HG03354 (cell line): Measurements from ENCODE around the gene MON2.
"Not testable (repeated sequence)": the region's sequence is repeated elsewhere in the genome, so short reads cannot be mapped to it uniquely, and the experiment has no call there.

Source experiments
- ATAC-seq: cut with Tn5 transposase; IDR thresholded peaks from one replicate; pipeline ENCODE4 v1.9.1; 2021; ENCODE audit warnings: mild to moderate bottlenecking; ENCODE audit not compliant: unreplicated experiment, poor library complexity, severe bottlenecking

Gene MON2, protein sequence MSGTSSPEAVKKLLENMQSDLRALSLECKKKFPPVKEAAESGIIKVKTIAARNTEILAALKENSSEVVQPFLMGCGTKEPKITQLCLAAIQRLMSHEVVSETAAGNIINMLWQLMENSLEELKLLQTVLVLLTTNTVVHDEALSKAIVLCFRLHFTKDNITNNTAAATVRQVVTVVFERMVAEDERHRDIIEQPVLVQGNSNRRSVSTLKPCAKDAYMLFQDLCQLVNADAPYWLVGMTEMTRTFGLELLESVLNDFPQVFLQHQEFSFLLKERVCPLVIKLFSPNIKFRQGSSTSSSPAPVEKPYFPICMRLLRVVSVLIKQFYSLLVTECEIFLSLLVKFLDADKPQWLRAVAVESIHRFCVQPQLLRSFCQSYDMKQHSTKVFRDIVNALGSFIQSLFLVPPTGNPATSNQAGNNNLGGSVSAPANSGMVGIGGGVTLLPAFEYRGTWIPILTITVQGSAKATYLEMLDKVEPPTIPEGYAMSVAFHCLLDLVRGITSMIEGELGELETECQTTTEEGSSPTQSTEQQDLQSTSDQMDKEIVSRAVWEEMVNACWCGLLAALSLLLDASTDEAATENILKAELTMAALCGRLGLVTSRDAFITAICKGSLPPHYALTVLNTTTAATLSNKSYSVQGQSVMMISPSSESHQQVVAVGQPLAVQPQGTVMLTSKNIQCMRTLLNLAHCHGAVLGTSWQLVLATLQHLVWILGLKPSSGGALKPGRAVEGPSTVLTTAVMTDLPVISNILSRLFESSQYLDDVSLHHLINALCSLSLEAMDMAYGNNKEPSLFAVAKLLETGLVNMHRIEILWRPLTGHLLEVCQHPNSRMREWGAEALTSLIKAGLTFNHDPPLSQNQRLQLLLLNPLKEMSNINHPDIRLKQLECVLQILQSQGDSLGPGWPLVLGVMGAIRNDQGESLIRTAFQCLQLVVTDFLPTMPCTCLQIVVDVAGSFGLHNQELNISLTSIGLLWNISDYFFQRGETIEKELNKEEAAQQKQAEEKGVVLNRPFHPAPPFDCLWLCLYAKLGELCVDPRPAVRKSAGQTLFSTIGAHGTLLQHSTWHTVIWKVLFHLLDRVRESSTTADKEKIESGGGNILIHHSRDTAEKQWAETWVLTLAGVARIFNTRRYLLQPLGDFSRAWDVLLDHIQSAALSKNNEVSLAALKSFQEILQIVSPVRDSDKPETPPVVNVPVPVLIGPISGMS (N-terminal part only)

DNA sequence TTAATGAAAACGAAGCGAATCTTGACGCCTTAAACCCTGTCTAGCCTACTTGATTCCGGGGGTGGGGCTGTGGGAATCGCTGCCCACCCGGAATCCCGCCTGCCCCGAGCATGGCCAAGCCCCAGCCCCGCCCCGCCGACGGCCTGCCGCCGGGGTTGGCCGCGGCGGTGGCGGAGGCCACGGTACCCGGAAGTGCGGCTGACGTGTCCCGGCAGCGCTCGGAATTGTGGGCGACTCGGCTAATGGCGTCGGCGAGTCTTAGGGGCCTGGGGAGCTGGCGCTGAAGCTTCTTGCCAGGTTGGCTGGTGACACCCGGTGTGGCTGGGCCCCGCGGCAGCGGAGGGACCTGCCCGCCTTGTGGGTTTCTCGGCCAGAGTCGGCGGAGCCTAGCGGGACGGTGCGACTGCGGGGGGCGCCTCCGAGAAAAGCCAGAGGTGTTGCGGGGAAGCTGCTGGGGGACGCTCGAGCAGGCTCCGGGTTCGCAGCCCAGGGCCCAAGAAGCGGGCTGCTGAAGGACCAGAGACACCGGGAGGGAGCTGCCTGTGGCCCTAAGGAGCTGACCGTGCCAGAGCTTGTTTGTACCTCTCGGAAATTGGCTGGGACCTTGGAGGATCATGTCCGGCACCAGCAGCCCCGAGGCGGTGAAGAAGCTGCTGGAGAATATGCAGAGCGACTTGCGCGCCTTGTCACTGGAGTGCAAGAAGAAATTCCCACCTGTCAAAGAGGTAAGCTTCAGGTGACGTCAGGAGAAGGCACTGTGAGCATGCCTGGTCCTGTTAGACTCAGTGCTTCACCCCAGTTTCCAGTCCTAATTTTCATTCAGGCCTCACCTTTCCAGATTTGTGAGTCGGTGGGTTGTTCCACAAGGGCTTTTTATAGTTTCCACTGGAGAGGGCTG, at the start of gene MON2:
TSS of gene MON2 (plus strand) at position 233 of the 898 bp plus-strand sequence. CDS start at position 615, 382 bp downstream.
- peak; percentile 97 for ATAC-seq

DNA sequence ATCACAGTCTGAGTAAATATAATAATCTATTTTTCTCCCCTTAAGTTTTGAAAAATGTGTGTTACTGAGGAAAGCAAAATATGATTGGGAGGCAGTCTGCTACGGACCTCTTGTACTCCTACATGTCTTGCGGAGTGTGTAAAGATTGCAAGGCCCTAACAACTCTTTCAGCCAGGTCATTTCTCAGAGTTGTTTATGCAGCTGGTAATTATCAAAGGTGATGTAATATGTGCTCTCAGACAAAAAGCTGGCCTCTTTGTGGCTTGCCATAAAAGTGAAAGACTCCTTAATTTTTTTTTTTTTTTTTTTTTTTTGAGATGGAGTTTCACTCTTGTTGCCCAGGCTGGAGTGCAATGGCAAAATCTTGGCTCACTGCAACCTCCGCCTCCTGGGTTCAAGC, 40.5 kb upstream of the MON2 start:
- ATAC-seq, result no peak

DNA sequence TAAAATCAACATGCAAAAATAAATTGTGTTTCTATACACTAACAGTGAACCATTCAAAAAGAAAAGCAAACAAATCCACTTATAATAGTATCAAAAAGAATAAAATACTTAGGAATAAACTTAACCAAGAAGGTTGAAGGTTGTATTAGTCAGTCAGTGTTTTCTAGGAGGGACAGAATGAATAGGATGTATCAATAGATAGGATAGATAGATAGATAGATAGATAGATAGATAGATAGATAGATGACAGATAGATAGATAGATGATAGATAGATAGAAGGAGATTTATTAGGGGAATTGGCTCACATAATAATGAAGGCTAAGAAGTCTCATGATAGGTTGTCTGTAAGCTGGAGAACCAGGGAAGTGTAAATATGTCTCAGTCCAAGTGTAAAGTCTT, 37.2 kb upstream of the MON2 start:
- no peak for ATAC-seq

DNA sequence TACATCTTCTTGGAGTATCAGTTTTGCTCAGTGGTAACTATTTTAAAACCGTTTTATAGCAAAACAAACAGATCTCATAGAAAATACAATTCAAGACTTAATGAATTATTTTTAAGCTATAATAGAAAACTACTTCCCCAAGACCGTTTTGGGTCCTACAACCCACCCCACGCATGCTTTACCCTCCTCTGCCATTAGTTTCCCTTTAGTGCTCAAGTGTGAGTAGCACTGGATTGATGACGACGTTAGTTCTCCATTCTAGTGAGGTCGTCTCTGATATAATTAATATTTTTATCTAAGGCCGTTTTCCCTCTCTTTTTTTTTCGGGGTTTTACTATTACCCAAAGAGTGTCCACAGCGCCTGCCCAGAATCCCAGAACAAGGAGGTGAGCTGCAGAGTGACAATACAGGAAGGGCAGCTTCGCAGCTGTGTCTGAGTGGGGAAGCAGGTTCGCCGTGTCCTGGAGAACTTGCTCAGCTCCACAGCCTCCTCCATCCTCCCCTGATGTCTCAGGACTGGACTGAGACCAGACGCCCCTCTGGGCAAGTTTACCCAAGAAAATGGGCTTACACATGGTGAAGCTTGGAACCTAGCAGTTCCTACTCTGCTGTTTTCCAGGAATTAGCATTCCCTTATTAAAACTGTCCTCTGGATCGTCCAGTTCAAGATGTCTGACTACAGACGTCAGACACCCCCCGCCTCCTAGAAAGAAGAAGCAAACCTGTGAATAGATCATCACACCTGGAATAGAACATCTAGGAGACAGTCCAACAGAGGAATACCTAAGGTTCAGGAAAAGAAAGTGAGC, 31.9 kb upstream of the MON2 start:
- ATAC-seq, result peak; percentile 34

DNA sequence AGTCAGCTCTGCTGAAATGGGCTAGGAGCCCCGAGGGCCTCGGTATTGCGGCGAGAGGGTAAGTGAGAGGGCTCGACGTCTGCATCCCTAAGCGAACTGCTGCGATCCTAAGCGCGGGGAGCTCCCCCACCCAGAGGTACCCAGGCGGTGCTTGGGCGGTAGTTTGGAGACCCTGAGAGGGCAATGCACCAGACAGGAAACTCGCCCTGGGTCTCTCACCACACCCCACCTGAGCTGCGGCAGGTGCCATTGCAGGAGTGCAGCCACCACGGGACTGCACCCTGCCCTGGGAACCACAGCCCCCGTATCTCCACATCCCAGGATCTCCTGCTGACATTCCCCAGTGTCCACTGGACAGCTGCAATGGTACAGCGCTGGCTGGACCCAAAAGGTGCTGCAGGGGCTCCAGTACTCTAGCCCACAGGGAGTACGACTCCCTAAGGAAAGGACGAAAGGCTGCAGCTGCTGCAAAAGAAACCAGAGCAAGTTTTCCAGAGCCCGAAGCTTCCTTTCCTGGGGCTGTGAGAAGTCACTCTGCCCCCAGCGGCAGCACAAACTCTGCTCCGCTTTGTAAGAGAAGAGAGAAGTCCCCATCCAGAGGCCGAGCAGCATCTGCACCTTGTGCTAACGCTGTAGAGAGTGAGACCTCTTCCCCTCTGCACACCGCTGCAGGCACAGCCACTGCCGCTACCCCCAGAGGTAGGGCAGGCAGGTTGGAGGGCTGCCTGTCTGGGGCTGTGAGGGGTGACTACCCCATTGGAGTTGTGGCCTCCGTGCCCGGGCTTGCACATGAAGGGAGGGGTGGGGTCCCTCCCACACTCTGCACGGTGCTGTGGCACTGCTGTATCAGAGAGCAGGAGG, 31.1 kb upstream of the MON2 start:
- peak; percentile 91 for ATAC-seq

DNA sequence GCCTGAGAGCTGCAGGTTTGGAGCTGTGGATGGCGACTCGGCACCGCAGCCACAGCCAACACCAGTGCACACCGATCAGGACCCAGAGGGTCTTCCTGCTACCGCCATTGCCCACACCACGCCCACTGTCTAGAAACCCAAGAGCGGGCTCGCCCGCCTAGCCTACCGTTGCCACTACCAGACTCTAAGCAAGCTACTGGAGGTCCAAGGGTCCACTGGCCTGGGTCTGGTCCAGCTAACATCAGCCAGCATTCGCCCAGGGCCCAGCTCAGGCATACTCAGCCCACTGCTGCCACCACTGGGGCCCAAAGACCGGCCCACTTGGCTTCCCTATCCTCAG, 30.5 kb upstream of the MON2 start:
- no peak for ATAC-seq

DNA sequence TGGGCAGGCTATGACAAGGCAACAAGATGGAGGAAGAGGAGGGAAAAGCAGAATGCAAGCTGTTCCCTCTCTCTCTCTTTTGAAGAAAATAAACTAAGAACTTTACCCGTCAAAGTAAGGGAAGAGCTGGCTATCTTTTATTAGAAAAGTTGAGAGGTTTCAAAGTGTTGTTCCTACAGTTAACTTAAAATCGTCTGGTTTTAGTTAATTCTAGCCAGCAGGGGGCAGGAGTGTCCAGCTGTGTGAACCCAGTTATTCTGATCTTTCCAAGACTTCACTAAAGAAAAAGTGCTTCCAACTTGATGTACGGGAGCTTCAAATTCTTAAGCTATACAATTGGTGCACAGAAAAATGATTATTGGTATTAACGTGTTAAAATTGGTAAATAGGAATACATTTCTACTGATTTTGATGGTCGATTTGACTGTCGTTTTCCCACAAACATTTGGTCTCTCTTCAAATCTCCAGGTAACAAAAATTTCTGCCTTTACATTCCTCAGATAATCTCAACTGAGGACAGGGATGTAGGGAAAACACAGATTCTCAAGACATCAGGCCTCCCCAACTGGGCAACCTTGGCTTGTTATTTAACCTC, 28.4 kb upstream of the MON2 start:
- ATAC-seq, result no peak

DNA sequence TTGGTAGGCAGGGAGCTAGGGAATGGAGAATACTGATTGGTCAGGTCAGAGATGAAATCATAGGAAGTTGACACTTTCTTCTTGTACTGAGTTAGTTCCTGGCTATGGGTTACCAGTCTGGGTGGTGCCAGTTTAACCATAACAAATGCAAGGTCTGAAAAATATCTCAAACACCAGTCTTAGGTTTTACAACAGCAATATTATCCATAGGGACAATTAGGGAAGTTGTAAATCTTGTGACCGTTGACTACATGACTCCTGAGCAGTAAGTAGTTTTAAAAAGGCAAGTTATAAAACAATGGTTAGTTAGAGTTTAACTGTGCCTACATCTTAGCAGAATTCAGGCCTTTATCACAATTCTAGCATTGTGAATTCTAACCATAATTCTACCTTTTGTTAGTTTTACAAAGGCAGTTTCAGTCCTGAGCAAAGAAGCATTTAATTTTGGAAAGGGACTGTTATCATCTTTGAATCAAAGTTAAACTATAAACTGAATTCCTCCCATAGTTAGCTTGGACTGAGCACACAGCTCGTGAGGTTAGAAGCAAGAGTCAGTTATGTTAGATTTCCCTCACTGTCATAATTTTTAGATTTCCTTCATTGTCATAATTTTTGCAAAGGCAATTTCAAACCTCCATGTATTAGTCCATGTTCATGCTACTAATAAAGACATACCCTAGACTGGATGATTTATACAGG, 19.7 kb upstream of the MON2 start:
- ATAC-seq, result no peak

DNA sequence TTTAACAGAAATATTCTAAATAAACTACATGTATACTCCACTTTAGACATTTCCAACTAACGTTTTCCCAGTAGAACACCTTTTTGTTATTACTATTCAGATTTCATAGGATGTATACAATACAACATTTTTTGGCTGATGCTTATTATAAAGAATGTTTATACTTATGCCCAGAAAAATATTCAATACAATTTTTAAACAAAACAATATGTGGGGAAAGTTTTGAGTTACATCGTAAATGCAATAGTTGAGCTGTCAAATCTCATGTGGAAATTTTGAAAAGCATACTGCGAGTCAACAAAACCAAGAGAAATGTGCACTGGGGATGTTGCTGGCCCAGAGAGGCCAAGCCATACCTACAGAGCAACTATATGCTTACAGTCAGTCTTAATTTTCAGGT, 18.2 kb upstream of the MON2 start:
- ATAC-seq, result no peak

DNA sequence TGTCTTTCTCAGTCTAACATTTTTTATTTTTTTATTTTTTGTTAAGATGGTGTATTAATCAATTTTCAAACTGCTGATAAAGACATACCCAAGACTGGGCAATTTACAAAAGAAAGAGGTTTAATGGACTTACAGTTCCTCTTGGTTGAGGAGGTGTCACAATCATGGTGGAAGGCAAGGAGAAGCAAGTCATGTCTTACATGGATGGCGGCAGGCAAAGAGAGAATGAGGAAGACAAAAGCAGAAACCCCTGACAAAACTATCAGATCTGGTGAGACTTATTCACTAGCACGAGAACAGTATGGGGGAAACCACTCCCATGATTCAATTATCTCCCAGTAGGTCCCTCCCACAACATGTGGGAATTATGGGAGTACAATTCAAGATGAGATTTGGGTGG, 11.2 kb upstream of the MON2 start:
- ATAC-seq, result not testable (repeated sequence)

DNA sequence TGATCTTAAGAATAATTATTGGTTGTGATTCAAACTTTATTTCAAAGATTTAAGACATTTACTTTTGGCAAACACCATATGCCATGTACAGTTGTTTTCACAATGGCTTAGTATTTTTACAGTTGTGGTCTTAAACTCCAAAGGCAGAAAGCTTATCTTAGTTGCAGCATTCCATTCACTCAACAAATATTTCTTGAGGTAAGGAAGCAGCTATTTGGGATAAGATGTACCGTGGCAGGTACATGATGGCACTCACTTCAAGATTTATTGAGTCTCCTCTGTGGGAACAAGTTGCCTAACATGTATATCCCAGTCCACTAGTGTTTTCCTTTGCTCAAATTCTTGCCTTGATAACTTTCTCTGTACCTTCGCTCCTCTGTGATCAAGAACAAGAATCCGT, 8.0 kb upstream of the MON2 start:
- no peak for ATAC-seq

DNA sequence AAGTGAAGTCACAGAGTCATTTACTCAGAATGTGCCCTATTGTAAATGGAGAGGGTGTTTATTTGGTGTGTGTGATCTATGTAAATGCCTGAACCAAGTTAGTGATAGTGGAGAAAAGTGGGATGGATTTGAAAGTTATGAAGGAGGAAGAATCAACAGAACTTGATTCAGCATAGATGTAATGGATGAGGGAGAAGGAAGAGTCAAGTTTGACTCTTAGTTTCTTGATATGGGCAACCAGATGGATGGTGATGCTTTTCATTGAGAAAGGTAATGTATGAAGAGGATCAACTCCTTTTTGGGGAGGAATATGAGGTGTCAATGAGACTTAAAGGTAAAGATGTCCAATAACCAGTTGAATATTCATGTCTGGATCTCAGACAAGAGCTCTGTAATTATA, 6.7 kb upstream of the MON2 start:
- ATAC-seq, result no peak

DNA sequence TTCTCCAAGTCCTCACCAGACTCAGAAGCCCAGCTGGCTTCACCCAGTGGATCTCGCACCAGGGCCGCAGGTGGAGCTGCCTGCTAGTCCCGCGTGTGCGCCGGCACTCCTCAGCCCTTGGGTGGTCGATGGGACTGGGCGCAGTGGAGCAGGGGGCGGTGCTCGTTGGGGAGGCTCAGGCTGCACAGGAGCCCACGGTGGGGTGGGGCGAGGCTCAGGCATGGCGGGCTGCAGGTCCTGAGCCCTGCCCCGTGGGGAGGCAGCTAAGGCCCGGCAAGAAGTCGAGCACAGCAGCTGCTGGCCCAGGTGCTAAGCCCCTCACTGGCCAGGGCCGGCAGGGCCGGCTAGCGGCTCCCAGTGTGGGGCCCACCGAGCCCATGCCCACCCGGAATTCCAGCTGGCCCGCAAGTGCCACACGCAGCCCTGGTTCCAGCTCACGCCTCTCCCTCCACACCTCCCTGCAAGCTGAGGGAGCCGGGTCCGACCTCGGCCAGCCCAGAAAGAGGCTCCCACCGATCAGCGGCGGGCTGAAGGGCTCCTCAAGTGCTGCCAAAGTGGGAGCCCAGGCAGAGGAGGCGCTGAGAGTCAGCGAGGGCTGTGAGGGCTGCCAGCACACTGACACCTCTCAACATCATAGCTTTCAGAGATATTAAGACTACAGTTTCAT, 5.3 kb upstream of the MON2 start:
- not testable (repeated sequence) for ATAC-seq

DNA sequence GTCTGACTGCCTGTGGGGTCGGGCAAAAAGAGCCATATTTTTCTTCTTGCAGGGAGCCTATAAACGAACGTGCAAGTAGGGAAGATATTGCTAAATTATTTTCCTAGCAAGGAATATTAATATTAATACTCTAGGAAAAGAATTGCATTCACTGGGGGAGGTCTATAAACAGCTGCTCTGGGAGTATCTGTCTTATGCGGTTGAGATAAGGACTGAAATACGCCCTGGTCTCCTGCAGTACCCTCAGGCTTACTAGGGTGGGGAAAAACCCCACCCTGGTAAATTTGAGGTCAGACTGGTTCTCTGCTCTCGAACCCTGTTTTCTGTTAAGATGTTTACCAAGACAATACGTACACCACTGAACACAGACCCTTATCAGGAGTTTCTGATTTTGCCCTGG, 3.4 kb upstream of the MON2 start:
- ATAC-seq, result not testable (repeated sequence)

DNA sequence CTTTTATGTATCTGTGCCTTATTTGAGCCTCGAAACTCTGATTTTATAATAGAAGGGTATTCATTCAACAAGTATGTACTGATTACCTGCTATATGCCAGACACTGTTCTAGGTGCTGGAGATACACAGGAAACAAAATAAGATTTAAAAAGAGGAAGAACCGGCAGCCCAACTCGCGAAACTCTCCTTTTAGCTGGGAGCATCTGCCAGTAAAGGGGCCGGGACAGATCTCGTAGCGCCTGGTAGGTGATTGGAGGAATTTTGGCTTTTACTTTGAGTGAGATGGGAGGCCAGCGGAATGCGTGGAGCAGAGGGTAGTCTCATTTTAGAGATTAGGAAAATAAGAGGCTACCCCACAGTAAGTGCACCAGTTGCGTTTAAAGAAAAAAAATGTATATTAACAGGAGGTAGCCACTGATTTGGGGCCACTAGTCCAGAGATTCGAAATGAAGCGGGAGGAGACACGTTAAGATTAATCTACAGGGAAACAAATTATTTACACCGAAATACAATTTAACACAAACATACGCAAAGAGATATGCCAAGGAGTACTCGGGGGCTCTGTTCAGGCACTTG, 520 bp upstream of the MON2 start:
- peak; percentile 37 for ATAC-seq

DNA sequence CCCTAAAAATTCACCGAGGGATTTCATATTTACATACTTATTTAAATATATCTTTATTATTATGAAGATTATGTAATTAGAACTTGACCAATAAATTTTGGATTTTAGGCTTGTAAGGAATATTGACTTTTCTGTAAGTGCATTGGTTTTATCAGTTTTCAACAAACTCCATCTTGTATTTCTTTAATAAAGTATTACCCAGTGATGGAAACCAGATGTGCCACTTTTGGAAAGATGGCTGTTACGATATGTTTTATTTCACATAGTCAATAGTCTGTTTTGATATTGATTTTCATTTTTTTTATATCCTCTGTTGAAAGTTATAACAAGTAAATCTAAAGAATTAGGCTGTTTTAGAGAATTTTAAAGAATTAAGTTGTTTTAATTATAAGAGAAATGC, 1.8 kb downstream of the MON2 start:
- no peak for ATAC-seq
